Activated CD8-positive, alpha-beta memory T cell treated with anti-CD3 and anti-CD28 coated beads, Interleukin-2, amount 50 U/mL, for 48 hours (primary cell): ENCODE measurements around the gene KIF25.
"Not testable (repeated sequence)": the region's sequence is repeated elsewhere in the genome, so short reads cannot be mapped to it uniquely, and the experiment has no call there.

ENCODE experiments used
- DNase-seq: peaks from one replicate; pipeline ENCODE4 v3.0.0-alpha.2; 2020

The KIF25 gene

GRCh38 chr6:168073937-168074730 is 76.7 kb downstream of the KIF25 start:
- no peak for DNase-seq

- DNase-seq = no peak
Measured at GRCh38 chr6:168075216-168075615, 77.7 kb downstream of the KIF25 start.

- DNase-seq = no peak
Measured at GRCh38 chr6:168075787-168076202, 78.3 kb downstream of the KIF25 start.

- DNase-seq = not testable (repeated sequence)
Measured at GRCh38 chr6:168077401-168077800, 79.9 kb downstream of the KIF25 start.

- no peak for DNase-seq
Measured at GRCh38 chr6:168078175-168078942, 80.9 kb downstream of the KIF25 start.

- no peak for DNase-seq
Measured at GRCh38 chr6:168078943-168079405, 81.5 kb downstream of the KIF25 start, which contains the start of gene FRMD1. TSS of gene FRMD1 (minus strand) at chr6:168079212. CDS start at chr6:168079094, 118 bp downstream.

GRCh38 chr6:168080393-168081077 is 83.1 kb downstream of the KIF25 start:
- DNase-seq = no peak

- DNase-seq = no peak
Measured at GRCh38 chr6:168081858-168082546, 84.5 kb downstream of the KIF25 start.

GRCh38 chr6:168082860-168083513 is 85.5 kb downstream of the KIF25 start:
- DNase-seq = no peak

- DNase-seq = no peak
Measured at GRCh38 chr6:168083514-168083885, 86.0 kb downstream of the KIF25 start.

GRCh38 chr6:168084465-168085160 is 87.1 kb downstream of the KIF25 start:
- no peak for DNase-seq

GRCh38 chr6:168086066-168086465 is 88.6 kb downstream of the KIF25 start:
- DNase-seq = no peak

- no peak for DNase-seq
Measured at GRCh38 chr6:168086616-168087015, 89.1 kb downstream of the KIF25 start.

- DNase-seq = no peak
Measured at GRCh38 chr6:168087436-168088160, 90.1 kb downstream of the KIF25 start.

GRCh38 chr6:168088161-168089053 is 90.9 kb downstream of the KIF25 start:
- no peak for DNase-seq

- DNase-seq = no peak
Measured at GRCh38 chr6:168089186-168090063, 92.0 kb downstream of the KIF25 start.

- no peak for DNase-seq
Measured at GRCh38 chr6:168090064-168090690, 92.7 kb downstream of the KIF25 start.

GRCh38 chr6:168090706-168091105 is 93.2 kb downstream of the KIF25 start:
- DNase-seq = no peak
